Activated B cell treated with CpG ODN at 0.5 μM for 24 hours (primary cell): ENCODE results near the gene TMED5. TPM values are rescaled to one million over a fixed set of nuclear protein-coding genes. Genes with fewer than 3 reads are reported as not detected.
"Not testable (repeated sequence)": the region's sequence is repeated elsewhere in the genome, so short reads cannot be mapped to it uniquely, and the experiment has no call there.

Experiments used
- ATAC-seq: fragments of 200-7000 bp; cut with Tn5 transposase; one replicate; pipeline ENCODE4 v1.10.0; 2021; ENCODE audit warnings: low read depth, mild to moderate bottlenecking, moderate library complexity
- CTCF ChIA-PET: fragments of 350-600 bp; sonication (Branson Sonifier 250); formaldehyde crosslinking; loops from one replicate; lab custom pipeline; 2021; ENCODE audit warnings: antibody characterized with exemption; lab: Charles Lee
- POLR2A ChIA-PET: fragments of 350-600 bp; sonication (Branson Sonifier 250); formaldehyde crosslinking; loops from one replicate; lab custom pipeline; 2021; ENCODE audit warnings: antibody characterized with exemption; lab: Charles Lee
- DNase-seq: peaks from one replicate; pipeline ENCODE4 v3.0.0; 2022
- H3K27ac Mint-ChIP-seq: one replicate; pipeline ENCODE4 v1.8.0; 2020; ENCODE audit warnings: mixed read lengths
- H3K27me3 Mint-ChIP-seq: one replicate; pipeline ENCODE4 v1.8.0; 2021; ENCODE audit warnings: mixed read lengths
- H3K36me3 Mint-ChIP-seq: one replicate; pipeline ENCODE4 v1.8.0; 2021; ENCODE audit warnings: low read depth, mixed read lengths
- H3K4me1 Mint-ChIP-seq: one replicate; pipeline ENCODE4 v1.8.0; 2021; ENCODE audit warnings: mixed read lengths
- H3K4me3 Mint-ChIP-seq: one replicate; pipeline ENCODE4 v1.8.0; 2020; ENCODE audit warnings: mild to moderate bottlenecking, mixed read lengths
- H3K9me3 Mint-ChIP-seq: one replicate; pipeline ENCODE4 v1.8.0; 2020; ENCODE audit warnings: mixed read lengths
- CTCF ChIP-seq: fragments of 200-600 bp; IDR thresholded peaks from one replicate; pipeline ENCODE4 v1.8.0; 2022; ENCODE audit warnings: antibody characterized with exemption, mild to moderate bottlenecking
- intact Hi-C: fragments of 100-400 bp; cut with micrococcal nuclease; formaldehyde crosslinking; loops from one replicate; pipeline ENCODE4 v1.15.1; 2024
- total RNA-seq: library from RNA; stranded (reverse); gene quantifications from 2 replicates; pipeline ENCODE4 v1.2.3, GENCODE V29; 2022

The TMED5 gene
- total RNA-seq, 1 donor from 2014 or later, result 42.3 TPM

GRCh38 chr1:93177991-93178390 lies 2.2 kb downstream of the TMED5 start:
- intact Hi-C loops, result loop anchor here (2.0 kb wide), 1 partner anchor 13 kb away; no protein-coding TSS in a partner anchor
- DNase-seq (no peak), ATAC-seq (no peak)
- ChIA-PET CTCF (no interaction called here), POLR2A (interaction anchor here (1.1 to 1.4 kb wide), 2 partner anchors 14 to 99 kb away, joined by 3 to 10 read pairs; partner anchors contain the start of gene MTF2)
- H3K9me3 Mint-ChIP-seq, result no peaks in the 10 kb centered on the region
- no peaks in the 10 kb centered on the region for H3K27me3 Mint-ChIP-seq
- H3K4me3 Mint-ChIP-seq, result peak overlapping the region; percentile 94
- H3K27ac Mint-ChIP-seq, result no peak overlapping the region
- no peak for TF ChIP-seq CTCF
- peaks cover 62% of the 10 kb centered on the region for H3K4me1 Mint-ChIP-seq
- H3K36me3 Mint-ChIP-seq, result peaks cover 49% of the 10 kb centered on the region

GRCh38 chr1:93174638-93175037 lies 5.6 kb downstream of the TMED5 start:
- ATAC-seq, H3K27ac Mint-ChIP-seq, H3K4me3 Mint-ChIP-seq, POLR2A ChIA-PET, H3K9me3 Mint-ChIP-seq, DNase-seq, intact Hi-C loops, H3K27me3 Mint-ChIP-seq: not testable (repeated sequence)
- H3K36me3 Mint-ChIP-seq, result peaks cover 58% of the 10 kb centered on the region
- peaks cover 72% of the 10 kb centered on the region for H3K4me1 Mint-ChIP-seq
- CTCF ChIA-PET, result interaction anchor here (0.9 kb wide), 1 partner anchor 94 kb away, joined by 3 read pairs; no protein-coding TSS in a partner anchor

- H3K4me1 Mint-ChIP-seq, result peaks cover 69% of the 10 kb centered on the region
- POLR2A ChIA-PET, result no interaction called here
- no peak overlapping the region for H3K27ac Mint-ChIP-seq
These were observed 7.4 kb downstream of the TMED5 start for GRCh38 chr1:93172778-93173177.

GRCh38 chr1:93171549-93172034 lies 8.6 kb downstream of the TMED5 start:
- ChIA-PET CTCF (no interaction called here), POLR2A (interaction anchor here (1.9 kb wide), 1 partner anchor 9 kb away, joined by 5 read pairs; no protein-coding TSS in a partner anchor)
- TF ChIP-seq CTCF, result no peak
- Mint-ChIP-seq H3K27ac (no peak overlapping the region), H3K9me3 (peaks cover 6% of the 10 kb centered on the region), H3K27me3 (no peaks in the 10 kb centered on the region), H3K4me3 (peak overlapping the region; percentile 58), H3K36me3 (peaks cover 67% of the 10 kb centered on the region), H3K4me1 (peaks cover 65% of the 10 kb centered on the region)
- intact Hi-C loops, result no loop called here
- no peak for ATAC-seq
- no peak for DNase-seq

More at GRCh38 chr1:93172778-93173177, 7.4 kb downstream of the TMED5 start:
- H3K9me3 Mint-ChIP-seq, result peaks cover 2% of the 10 kb centered on the region
- TF ChIP-seq CTCF, result no peak
- CTCF ChIA-PET, result no interaction called here
- H3K27me3 Mint-ChIP-seq, result no peaks in the 10 kb centered on the region
- H3K36me3 Mint-ChIP-seq, result peaks cover 59% of the 10 kb centered on the region
- H3K4me3 Mint-ChIP-seq, result peak overlapping the region; percentile 32
- intact Hi-C loops, result no loop called here
- DNase-seq (no peak), ATAC-seq (no peak)

GRCh38 chr1:93170141-93170678 lies 10.0 kb downstream of the TMED5 start:
- ATAC-seq, H3K27me3 Mint-ChIP-seq, DNase-seq, intact Hi-C loops, H3K4me3 Mint-ChIP-seq, H3K27ac Mint-ChIP-seq, CTCF ChIA-PET: not testable (repeated sequence)
- POLR2A ChIA-PET, result interaction anchor here (1.9 kb wide), 1 partner anchor 11 kb away, joined by 5 read pairs; no protein-coding TSS in a partner anchor
- Mint-ChIP-seq H3K9me3 (peaks cover 11% of the 10 kb centered on the region), H3K36me3 (peaks cover 67% of the 10 kb centered on the region), H3K4me1 (peaks cover 60% of the 10 kb centered on the region)

GRCh38 chr1:93167006-93167405 lies 13.2 kb downstream of the TMED5 start:
- Mint-ChIP-seq H3K27ac (no peak overlapping the region), H3K4me3 (no peak overlapping the region), H3K4me1 (peaks cover 47% of the 10 kb centered on the region), H3K36me3 (peaks cover 60% of the 10 kb centered on the region), H3K9me3 (peaks cover 11% of the 10 kb centered on the region), H3K27me3 (no peaks in the 10 kb centered on the region)
- DNase-seq (no peak), ATAC-seq (no peak)
- ChIA-PET POLR2A (no interaction called here), CTCF (no interaction called here)
- no peak for TF ChIP-seq CTCF
- intact Hi-C loops, result loop anchor here (5.0 kb wide), 1 partner anchor 40 kb away; no protein-coding TSS in a partner anchor

GRCh38 chr1:93165895-93166294 lies 14.3 kb downstream of the TMED5 start:
- H3K4me1 Mint-ChIP-seq, result peaks cover 44% of the 10 kb centered on the region
- H3K27me3 Mint-ChIP-seq, DNase-seq, POLR2A ChIA-PET, H3K27ac Mint-ChIP-seq, H3K4me3 Mint-ChIP-seq, ATAC-seq, CTCF ChIA-PET: not testable (repeated sequence)
- peaks cover 64% of the 10 kb centered on the region for H3K36me3 Mint-ChIP-seq
- intact Hi-C loops, result loop anchor here (2.0 to 5.0 kb wide), 2 partner anchors 13 to 39 kb away; no protein-coding TSS in a partner anchor
- H3K9me3 Mint-ChIP-seq, result peaks cover 11% of the 10 kb centered on the region
